Testis (tissue), 3 donors: Measurements from ENCODE around the gene SHROOM3. TPM values are rescaled to one million over a fixed set of nuclear protein-coding genes. Genes with fewer than 3 reads are reported as not detected.

ENCODE experiments used
- DNase-seq: peaks from one replicate; pipeline ENCODE4 v3.0.0-alpha.2; 2019
- H3K27ac ChIP-seq, 2 donors: fragments of 200-600 bp; sonication (generic); one replicate each; pipeline ENCODE4 v1.5.1; 2019
- H3K27me3 ChIP-seq: fragments of 200-600 bp; sonication (generic); one replicate; pipeline ENCODE4 v1.5.1; 2019
- H3K36me3 ChIP-seq: fragments of 200-600 bp; sonication (generic); one replicate; pipeline ENCODE4 v1.5.1; 2017; ENCODE audit warnings: low read depth; ENCODE audit errors: missing control alignments
- H3K4me1 ChIP-seq: fragments of 200-600 bp; sonication (generic); one replicate; pipeline ENCODE4 v1.5.1; 2019
- H3K4me3 ChIP-seq, 2 donors: fragments of 200-600 bp; sonication (generic); one replicate each; pipeline ENCODE4 v1.5.1; 2017 to 2019
- H3K9me3 ChIP-seq: fragments of 200-600 bp; sonication (generic); one replicate; pipeline ENCODE4 v1.5.1; 2017
- POLR2A ChIP-seq: fragments of 450-650 bp; IDR thresholded peaks from one replicate; pipeline ENCODE4 v1.6.1; 2017; ENCODE audit warnings: antibody characterized with exemption, mild to moderate bottlenecking, moderate library complexity
- WGBS, 2 donors: methylation state at CpG; one replicate each; pipeline ENCODE4 v1.1.5; 2018; 5-methylcytosine and 5-hydroxymethylcytosine counted together
- intact Hi-C: fragments of 100-400 bp; cut with DNase I; formaldehyde crosslinking; loops from one replicate; pipeline ENCODE4 v1.15.1; 2023; ENCODE audit warnings: low total_unique reads
- polyA plus RNA-seq: library from polyadenylated mRNA; stranded (reverse); fragments of 350-450 nt; fragmentation: Illumina TruSeq; extraction: RNeasy Lipid Tissue Mini Kit (QIAGEN cat#74804); gene quantifications from one replicate; pipeline ENCODE4 v1.2.3, GENCODE V29; 2014; ENCODE audit warnings: low read depth, low replicate concordance; ENCODE audit not compliant: insufficient read depth
- total RNA-seq, 2 donors: library from RNA; depleted of rRNA; stranded (reverse); fragments of >200 nt; gene quantifications; one replicate each; pipeline ENCODE4 v1.2.3, GENCODE V29; 2016
- TF ChIP-seq, protein P1 (sequence below), 3 experiments: fragments of 450-650 bp in 2 of 3; fragments of 200-600 bp in 1 of 3; sonication (generic) in 1 of 3; IDR thresholded peaks; one replicate each; pipeline ENCODE4 v1.5.1; 2016 to 2019; ENCODE audit warnings: antibody characterized with exemption in 3 of 3, mild to moderate bottlenecking in 2 of 3, moderate library complexity in 1 of 3

Gene SHROOM3
- total and polyA plus RNA-seq, 3 donors from 2014 or later, result 3.9 to 7.2 (median 6.4) TPM

DNA sequence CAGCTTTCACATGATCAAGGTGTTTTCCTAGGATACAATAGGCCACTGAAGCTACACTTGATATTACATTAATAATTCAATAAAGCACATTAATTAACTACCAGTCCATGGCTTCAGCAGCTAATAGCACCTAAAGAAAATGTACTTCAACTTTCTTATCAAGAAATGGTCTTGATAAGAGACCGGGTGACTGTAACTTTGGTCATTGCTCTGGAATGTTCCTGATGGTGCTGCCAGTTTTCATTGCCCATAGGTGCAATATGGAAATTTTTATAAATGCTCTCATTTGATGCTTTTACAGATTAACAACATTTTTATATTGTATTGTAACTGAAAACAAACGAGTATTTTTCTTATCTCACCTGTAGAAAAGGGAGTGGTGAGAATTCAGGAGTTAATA, 165.4 kb downstream of the SHROOM3 start:
- DNase-seq, result no peak
- no peaks in the 10 kb centered on the region for H3K4me1 ChIP-seq
- H3K4me3 ChIP-seq, result no peak overlapping the region
- 63 to 77% methylated on average over 2 of the region's 2 CpGs for WGBS, 2 donors
- no peak overlapping the region for H3K27ac ChIP-seq
- TF ChIP-seq, protein P1, sequence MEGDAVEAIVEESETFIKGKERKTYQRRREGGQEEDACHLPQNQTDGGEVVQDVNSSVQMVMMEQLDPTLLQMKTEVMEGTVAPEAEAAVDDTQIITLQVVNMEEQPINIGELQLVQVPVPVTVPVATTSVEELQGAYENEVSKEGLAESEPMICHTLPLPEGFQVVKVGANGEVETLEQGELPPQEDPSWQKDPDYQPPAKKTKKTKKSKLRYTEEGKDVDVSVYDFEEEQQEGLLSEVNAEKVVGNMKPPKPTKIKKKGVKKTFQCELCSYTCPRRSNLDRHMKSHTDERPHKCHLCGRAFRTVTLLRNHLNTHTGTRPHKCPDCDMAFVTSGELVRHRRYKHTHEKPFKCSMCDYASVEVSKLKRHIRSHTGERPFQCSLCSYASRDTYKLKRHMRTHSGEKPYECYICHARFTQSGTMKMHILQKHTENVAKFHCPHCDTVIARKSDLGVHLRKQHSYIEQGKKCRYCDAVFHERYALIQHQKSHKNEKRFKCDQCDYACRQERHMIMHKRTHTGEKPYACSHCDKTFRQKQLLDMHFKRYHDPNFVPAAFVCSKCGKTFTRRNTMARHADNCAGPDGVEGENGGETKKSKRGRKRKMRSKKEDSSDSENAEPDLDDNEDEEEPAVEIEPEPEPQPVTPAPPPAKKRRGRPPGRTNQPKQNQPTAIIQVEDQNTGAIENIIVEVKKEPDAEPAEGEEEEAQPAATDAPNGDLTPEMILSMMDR (IDR thresholded peaks at IDR 0.05), result no peak
- TF ChIP-seq POLR2A, result no peak
- H3K27me3 ChIP-seq, result no peaks in the 10 kb centered on the region
- H3K9me3 ChIP-seq, result no peaks in the 10 kb centered on the region
- no peaks in the 10 kb centered on the region for H3K36me3 ChIP-seq
- intact Hi-C loops, result no loop called here

DNA sequence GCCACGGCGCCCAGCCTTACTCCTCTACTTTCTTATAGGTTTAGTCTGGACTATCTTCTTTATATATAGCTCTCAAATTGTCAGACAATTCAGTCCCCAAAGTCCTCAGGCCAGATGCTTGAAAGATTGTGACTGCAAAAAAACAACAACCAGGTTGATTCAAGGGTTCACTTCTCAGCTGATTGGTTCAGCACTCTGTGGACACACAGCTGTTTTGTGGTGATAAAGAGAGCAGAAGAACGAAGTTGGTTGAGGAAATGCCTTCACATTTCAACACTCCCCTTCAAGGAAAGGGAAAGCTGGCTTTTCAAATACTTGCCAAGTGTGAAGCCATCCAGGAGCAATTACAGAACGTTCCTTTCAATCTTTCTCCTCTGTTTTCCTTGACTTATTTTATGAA, 166.8 kb downstream of the SHROOM3 start:
- H3K9me3 ChIP-seq, result no peaks in the 10 kb centered on the region
- intact Hi-C loops, result no loop called here
- TF ChIP-seq, protein P1 (IDR thresholded peaks at IDR 0.05), result no peak
- TF ChIP-seq POLR2A, result no peak
- H3K4me3 ChIP-seq, result no peak overlapping the region
- no peak for DNase-seq
- 47 to 55% methylated on average over 4 of the region's 4 CpGs for WGBS, 2 donors
- H3K36me3 ChIP-seq, result no peaks in the 10 kb centered on the region
- H3K27me3 ChIP-seq, result no peaks in the 10 kb centered on the region
- H3K27ac ChIP-seq, result no peak overlapping the region
- no peaks in the 10 kb centered on the region for H3K4me1 ChIP-seq

DNA sequence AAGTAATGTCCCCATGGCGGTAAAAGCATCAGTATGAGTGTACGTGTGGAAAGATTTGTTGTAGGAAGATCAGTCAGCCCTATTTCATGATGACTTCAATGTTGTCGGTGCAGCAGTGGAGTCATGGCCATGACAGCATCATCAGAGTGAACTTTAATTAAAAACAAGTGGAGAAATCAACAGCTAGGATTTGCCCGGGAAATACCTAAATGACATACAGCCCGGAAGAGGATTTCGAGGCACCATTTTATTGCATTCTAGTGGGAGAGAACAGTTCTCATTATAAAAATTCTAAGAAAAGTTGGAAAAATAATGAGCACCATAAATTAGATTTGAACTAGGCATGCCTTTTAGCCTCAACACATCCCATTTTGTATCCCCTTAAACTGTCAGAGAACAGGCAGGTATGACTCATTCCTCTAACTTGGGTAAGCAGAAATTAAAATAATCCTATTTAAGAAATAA, 170.1 kb downstream of the SHROOM3 start:
- Histone ChIP-seq H3K27me3 (no peaks in the 10 kb centered on the region), H3K9me3 (no peaks in the 10 kb centered on the region), H3K36me3 (no peaks in the 10 kb centered on the region), H3K27ac (no peak overlapping the region), H3K4me1 (no peaks in the 10 kb centered on the region), H3K4me3 (no peak overlapping the region)
- no peak for TF ChIP-seq POLR2A
- TF ChIP-seq, protein P1 (IDR thresholded peaks at IDR 0.05), result no peak
- 66 to 70% methylated on average over 6 of the region's 6 CpGs for WGBS, 2 donors
- intact Hi-C loops, result no loop called here
- DNase-seq, result no peak

DNA sequence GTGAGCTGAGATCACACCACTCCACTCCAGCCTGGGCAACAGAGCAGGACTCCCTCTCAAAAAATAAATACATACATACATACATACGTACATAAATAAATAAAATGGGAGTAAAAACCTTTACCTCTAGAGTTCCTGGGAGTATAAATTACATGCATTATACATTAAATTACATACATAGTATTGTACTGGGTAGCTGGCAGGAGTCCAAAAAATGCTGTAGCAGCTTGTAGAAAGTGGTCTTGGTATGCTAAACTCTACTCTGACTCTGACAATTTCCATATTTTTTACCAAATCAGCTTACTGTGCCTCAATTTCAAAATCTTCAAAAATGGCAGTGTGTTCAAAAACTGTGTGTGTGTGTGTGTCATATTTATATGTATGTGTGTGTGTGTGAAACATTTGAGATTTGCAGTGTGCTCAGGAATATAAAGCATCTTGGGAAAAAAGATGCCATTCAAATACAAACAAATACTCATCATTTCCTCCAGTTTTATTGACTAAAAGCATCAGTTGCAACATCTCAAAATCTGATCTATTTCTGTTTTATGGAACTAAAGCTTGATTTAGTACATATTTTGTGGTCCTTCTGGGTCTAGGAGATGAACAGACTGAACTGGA, 171.7 kb downstream of the SHROOM3 start:
- no peaks in the 10 kb centered on the region for H3K4me1 ChIP-seq
- no peaks in the 10 kb centered on the region for H3K36me3 ChIP-seq
- no peak for TF ChIP-seq POLR2A
- TF ChIP-seq, protein P1 (IDR thresholded peaks at IDR 0.05), result no peak
- H3K27me3 ChIP-seq, result no peaks in the 10 kb centered on the region
- no peak for DNase-seq
- 38 to 89% methylated on average over 1 of the region's 1 CpG for WGBS, 2 donors
- no peaks in the 10 kb centered on the region for H3K9me3 ChIP-seq
- intact Hi-C loops, result no loop called here
- H3K27ac ChIP-seq, result no peak overlapping the region
- H3K4me3 ChIP-seq, result no peak overlapping the region

DNA sequence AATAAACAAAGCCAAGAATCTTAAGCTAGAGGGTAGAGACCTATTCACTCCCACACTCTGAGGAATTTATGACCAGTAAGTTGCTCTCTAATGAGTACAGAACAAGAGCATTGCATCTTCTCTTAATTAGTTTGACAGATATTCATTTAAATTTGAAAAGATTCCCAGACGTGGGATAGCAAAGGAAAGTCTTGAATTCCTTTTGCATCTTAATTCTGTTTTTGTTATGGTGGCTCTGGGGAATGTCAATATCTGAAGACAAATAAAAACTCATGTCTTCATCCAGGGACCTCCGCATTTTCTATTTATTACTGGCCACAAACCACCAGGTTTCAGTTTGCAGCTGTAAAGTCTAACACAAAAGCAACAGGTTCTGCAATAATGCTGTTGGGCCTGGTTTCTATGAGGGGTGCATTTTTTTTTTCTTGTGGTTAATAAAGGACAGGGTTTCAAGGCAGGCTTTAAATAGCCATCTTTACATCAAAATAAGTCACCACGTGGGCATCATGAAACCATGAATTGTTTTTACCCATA, 172.3 kb downstream of the SHROOM3 start:
- intact Hi-C loops, result no loop called here
- no peaks in the 10 kb centered on the region for H3K9me3 ChIP-seq
- TF ChIP-seq, protein P1 (IDR thresholded peaks at IDR 0.05), result no peak
- TF ChIP-seq POLR2A, result no peak
- no peak overlapping the region for H3K4me3 ChIP-seq
- H3K27me3 ChIP-seq, result no peaks in the 10 kb centered on the region
- no peaks in the 10 kb centered on the region for H3K36me3 ChIP-seq
- H3K4me1 ChIP-seq, result no peaks in the 10 kb centered on the region
- 41 to 42% methylated on average over 3 of the region's 3 CpGs for WGBS, 2 donors
- H3K27ac ChIP-seq, result no peak overlapping the region
- DNase-seq, result no peak
